Stimulated activated CD4-positive, alpha-beta T cell treated with anti-CD3 and anti-CD28 coated beads, Interleukin-15, amount 100 ng/mL, for 24 hours (primary cell): ENCODE results near the gene VEGFD.
"Not testable (repeated sequence)": the region's sequence is repeated elsewhere in the genome, so short reads cannot be mapped to it uniquely, and the experiment has no call there.

Source experiments
- DNase-seq: peaks from one replicate; pipeline ENCODE4 v3.0.0-alpha.2; 2020

Gene VEGFD

DNA sequence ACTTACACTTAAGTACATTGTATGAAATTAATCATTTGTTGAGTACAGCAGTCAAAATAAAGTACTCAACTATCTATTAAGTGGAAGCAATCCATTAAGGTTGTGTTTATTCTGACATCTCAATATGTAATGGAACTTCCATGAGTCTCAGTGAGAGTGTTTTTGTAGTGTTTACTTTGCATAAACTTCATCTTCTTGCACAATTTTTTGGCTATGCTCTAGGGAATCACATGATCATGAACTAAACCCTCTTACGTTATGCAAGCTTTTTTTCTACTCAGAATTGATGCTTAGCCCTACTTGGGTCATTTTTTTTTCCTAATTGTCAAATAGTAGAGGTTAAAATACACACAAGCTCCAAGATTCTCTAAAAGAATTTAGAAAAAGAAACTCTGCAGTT lies 27.8 kb downstream of the VEGFD start:
- no peak for DNase-seq

- DNase-seq = no peak
These were observed 33.8 kb downstream of the VEGFD start for GRCh38 chrX:15350329-15350996.

GRCh38 chrX:15349046-15349445 lies 35.2 kb downstream of the VEGFD start:
- DNase-seq = peak; percentile 4

DNA sequence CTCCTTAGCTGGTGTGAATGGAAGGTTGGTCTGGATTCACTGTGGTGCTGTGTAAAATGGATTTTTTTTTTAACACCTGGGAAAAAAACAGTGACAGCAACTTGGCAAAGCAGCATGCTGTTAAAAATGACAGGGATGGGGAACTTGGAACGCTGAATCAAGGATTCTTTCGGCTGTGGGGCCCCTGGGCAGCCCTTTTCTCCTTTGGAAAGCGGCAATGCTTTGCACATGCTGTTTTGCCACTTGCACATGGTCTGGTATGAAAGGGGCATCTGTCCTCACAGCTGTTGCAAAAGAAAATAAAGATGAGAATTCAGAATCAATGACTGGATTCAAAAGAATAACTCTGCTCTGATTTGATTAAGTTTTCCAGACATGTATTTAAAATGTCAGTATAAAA lies 38.2 kb downstream of the VEGFD start:
- no peak for DNase-seq

- no peak for DNase-seq
These were observed 40.1 kb downstream of the VEGFD start for GRCh38 chrX:15344106-15344505.

- DNase-seq = no peak
These were observed 41.1 kb downstream of the VEGFD start for GRCh38 chrX:15343075-15343476.

GRCh38 chrX:15340867-15341266 lies 43.3 kb downstream of the VEGFD start:
- no peak for DNase-seq

- DNase-seq = peak; percentile 39
These were observed 48.2 kb downstream of the VEGFD start for GRCh38 chrX:15336023-15336413.

- DNase-seq = peak; percentile 91
These were observed 48.8 kb downstream of the VEGFD start, which contains the start of gene PIGA for GRCh38 chrX:15335135-15336022. TSS of gene PIGA (minus strand) at chrX:15335523. CDS start at chrX:15331930, 3,593 bp downstream.

DNA sequence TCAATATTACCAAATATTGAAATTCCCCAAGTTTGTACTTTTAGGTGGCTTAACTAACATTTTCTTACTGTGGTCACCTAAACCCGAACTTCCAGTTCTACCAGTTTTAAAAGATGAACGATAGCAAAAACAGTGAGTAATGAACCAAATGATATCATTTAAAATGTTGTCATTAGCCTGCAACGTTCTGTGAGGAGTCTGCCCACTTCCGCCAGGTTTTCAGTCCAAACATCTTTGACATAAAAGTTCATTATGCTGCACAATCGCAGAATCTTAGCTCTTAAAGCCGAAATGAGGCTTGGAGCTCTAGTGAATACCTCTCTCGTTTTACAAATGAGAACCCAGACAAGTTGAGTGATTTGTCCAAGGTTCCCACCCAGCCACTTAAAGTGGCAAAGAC lies 49.7 kb downstream of the VEGFD start:
- peak; percentile 8 for DNase-seq

GRCh38 chrX:15328821-15329220 lies 55.4 kb downstream of the VEGFD start:
- no peak for DNase-seq

DNA sequence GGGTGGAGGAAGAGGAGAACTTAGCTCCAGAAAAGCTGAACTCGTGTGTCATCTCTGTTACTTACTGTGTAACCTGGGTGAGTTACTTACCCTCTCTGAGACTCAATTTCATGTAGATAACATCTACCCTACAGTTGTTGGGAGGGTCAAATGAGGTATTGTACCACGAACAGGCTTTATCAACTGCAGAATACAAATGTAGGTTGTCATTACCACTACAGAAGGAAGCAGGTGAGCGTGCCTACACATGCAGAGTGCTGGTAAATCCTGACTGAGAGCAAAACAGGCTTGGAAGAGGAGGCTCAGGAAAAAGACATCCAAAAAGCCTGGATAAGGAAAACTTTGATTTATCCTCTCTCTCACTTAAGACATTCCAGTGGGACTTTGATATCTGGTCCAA lies 56.1 kb downstream of the VEGFD start:
- no peak for DNase-seq

DNA sequence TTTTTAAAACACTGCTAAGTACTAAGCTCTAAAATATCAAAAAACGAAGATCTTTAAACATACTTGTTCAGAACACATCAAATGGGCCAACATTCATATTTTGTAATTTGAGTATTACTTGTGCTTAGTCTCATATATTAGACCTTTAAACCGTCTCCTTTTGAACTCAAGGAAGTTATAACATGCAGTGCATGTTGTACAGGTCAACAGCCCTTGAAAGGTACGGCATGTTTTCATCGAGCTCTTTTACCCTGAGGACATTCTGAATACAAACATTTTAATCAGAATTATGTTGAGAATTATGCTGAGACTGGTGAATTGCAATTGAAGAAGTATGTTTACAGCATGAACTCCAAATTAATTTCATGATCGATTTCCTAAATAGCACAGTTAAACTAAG lies 61.7 kb downstream of the VEGFD start:
- DNase-seq = no peak

DNA sequence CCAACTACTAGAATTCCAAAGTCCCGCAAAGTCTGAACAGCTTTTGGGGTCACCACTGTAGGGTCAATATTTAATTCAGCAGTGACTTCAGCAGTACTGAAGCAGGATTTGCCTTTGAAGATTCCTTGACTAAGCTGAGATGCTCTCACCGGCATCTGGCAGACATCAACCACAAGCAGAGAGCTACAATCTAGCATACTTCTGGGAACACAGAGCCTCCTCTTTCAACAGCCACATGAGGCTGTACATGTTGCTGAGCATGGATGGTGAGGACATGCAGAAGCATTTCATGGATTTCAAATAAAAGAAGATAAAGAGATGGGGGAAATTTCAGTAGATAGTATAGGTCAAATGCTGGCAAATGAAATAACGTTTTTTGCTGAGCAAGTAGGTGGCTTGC lies 62.1 kb downstream of the VEGFD start:
- DNase-seq = no peak

DNA sequence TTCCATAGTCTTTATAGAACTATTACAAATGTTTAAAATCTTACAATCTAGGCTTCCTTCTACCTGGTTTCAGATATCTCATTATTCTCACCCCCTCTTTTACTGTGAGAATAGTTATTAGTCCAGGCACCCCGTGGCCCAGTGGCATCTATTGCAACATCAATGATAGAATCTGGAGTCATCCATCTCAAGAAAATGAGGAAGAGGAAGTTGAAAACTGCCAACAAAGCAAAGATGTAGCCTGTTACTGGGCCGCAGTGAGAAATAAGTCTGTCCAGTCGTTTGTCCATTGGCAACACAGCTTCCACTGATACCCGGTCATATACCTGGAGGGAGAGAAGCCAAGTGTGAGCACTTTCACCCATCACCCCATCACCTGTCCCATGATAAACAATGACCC lies 62.8 kb downstream of the VEGFD start:
- DNase-seq = no peak

DNA sequence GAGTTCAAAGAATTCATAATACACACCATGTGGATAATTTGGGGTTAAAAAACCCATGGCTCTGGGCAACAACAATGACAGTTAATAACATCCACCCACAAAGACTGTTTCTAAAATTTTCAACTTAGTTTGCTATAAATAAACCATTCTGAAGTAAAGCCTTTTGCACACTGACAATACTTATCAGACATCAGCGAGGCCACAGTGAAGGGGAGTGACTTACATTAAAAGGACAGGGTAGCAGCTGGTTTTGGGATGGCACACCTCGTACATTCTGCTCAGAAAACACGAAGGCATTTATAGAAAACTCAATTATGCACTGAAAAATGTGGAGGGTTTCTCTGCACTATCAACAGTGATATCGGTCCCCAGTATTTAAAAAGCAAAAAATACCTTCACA lies 63.9 kb downstream of the VEGFD start:
- no peak for DNase-seq

- no peak for DNase-seq
These were observed 65.1 kb downstream of the VEGFD start for GRCh38 chrX:15319075-15319474.

DNA sequence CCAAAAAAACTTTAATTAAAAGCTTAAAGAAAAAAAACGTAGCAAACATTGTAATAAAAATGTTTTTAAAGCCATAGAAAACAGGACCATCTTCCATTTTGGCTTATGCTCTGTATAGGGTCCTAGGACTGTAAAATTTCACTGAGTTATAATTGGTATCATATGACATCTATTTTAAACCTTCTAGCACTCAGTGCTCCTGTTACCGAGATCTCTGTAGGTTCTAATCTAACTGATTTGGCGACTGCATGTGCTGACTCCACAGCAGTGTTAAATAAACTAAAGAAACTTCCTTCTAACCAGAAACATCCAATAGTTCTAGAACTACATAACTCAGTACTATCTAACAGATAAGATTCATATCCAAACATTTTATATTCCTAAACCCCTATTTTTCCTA lies 68.7 kb downstream of the VEGFD start, which contains the start of gene ASB11:
TSS of gene ASB11 (minus strand) at position 132 of the 400 bp plus-strand sequence. CDS start at position 97, 35 bp downstream.
- no peak for DNase-seq

GRCh38 chrX:15314472-15314871 lies 69.7 kb downstream of the VEGFD start:
- no peak for DNase-seq

- DNase-seq = no peak
These were observed 73.1 kb downstream of the VEGFD start for GRCh38 chrX:15311119-15311518.

- DNase-seq = no peak
These were observed 74.1 kb downstream of the VEGFD start for GRCh38 chrX:15310117-15310516.

DNA sequence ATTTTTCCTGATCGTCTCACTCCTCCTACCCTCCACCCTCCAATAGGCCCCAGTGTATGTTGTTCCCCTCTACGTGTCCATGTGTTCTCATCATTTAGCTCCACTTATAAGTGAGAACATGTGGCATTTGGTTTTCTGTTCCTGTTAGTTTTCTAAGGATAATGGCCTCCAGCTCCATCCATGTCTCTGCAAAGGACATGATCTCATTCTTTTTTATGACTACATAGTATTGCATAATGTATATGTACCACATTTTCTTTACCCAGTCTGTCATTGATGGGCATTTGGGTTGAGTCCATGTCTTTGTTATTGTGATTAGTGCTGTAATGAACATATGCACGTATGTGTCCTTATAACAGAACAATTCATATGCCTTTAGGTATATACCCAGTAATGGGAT lies 78.3 kb downstream of the VEGFD start:
- DNase-seq = not testable (repeated sequence)

DNA sequence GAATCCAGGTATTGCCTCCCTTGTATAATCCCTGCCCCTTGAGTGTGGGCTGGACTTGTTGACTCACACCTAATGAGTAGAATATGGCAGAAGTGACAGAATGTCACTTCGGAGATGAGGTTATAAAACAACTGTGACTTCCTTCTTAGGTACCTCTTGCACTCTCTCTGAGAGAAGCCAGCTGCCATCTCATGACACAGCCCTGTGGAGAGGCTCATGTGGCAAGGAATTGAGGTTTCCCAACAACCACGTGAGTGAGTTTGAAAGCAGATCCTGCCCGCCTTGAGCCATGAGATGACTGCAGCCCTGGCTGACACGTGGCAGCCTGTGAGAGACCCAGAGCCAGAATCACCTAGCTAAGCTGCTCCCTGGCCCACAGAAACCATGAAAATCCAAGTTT lies 82.3 kb downstream of the VEGFD start:
- DNase-seq = peak; percentile 5
